ENCODE data around the gene KRT28.
A peak's percentile ranks its signal among the peaks of the same experiment; 100 is the strongest.

The KRT28 gene

GRCh38 chr17:40819528-40820125 lies 19.9 kb upstream of the KRT28 start (continued):
- TF ChIP-seq ZBTB11 (tag by site-specific recombination; conservative IDR thresholded peaks at IDR 0.05; ENCODE audit: low read depth) = no peak
- TF ChIP-seq ZNF707 (tag by site-specific recombination; IDR thresholded peaks at IDR 0.05) = no peak
- no peak for TF ChIP-seq REPIN1 (tag by site-specific recombination; IDR thresholded peaks at IDR 0.05; ENCODE audit: low read depth)
- TF ChIP-seq, protein P1, sequence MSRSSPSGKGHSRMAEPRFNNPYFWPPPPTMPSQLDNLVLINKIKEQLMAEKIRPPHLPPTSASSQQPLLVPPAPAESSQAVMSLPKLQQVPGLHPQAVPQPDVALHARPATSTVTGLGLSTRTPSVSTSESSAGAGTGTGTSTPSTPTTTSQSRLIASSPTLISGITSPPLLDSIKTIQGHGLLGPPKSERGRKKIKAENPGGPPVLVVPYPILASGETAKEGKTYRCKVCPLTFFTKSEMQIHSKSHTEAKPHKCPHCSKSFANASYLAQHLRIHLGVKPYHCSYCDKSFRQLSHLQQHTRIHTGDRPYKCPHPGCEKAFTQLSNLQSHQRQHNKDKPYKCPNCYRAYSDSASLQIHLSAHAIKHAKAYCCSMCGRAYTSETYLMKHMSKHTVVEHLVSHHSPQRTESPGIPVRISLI (tag by site-specific recombination; IDR thresholded peaks at IDR 0.05) = no peak
- no peak for TF ChIP-seq ZBTB10 (tag by site-specific recombination; IDR thresholded peaks at IDR 0.05)
- TF ChIP-seq ZNF335 (tag by site-specific recombination; conservative IDR thresholded peaks at IDR 0.05) = peak; percentile 56
- TF ChIP-seq ZBTB17 (tag by site-specific recombination; IDR thresholded peaks at IDR 0.05) = peak; percentile 96
- TF ChIP-seq, protein P2, sequence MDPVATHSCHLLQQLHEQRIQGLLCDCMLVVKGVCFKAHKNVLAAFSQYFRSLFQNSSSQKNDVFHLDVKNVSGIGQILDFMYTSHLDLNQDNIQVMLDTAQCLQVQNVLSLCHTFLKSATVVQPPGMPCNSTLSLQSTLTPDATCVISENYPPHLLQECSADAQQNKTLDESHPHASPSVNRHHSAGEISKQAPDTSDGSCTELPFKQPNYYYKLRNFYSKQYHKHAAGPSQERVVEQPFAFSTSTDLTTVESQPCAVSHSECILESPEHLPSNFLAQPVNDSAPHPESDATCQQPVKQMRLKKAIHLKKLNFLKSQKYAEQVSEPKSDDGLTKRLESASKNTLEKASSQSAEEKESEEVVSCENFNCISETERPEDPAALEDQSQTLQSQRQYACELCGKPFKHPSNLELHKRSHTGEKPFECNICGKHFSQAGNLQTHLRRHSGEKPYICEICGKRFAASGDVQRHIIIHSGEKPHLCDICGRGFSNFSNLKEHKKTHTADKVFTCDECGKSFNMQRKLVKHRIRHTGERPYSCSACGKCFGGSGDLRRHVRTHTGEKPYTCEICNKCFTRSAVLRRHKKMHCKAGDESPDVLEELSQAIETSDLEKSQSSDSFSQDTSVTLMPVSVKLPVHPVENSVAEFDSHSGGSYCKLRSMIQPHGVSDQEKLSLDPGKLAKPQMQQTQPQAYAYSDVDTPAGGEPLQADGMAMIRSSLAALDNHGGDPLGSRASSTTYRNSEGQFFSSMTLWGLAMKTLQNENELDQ (tag by site-specific recombination; IDR thresholded peaks at IDR 0.05; ENCODE audit: low read depth) = no peak
- no peak for TF ChIP-seq ZNF626 (tag by site-specific recombination; IDR thresholded peaks at IDR 0.05)
- TF ChIP-seq GLI2 (tag by site-specific recombination; IDR thresholded peaks at IDR 0.05; ENCODE audit: borderline replicate concordance, low read depth) = no peak

- Histone ChIP-seq H3K36me3 (ENCODE audit: control insufficient read depth in 2 of 2, insufficient read depth in 1 of 2, low read length in 2 of 2) (peaks cover 0 to 27% of the 10 kb centered on the region in 2 experiments; a peak in 1 of 3 replicates), H3K4me1 (ENCODE audit: control insufficient read depth, insufficient read depth, low read length) (peaks cover 2% of the 10 kb centered on the region; the same call in 1 of the 2 replicates), H3K9me3 (ENCODE audit: control insufficient read depth, insufficient read depth, low read depth, low read length) (no peaks in the 10 kb centered on the region), H3K4me3 (ENCODE audit: low read depth, low read length) (peak overlapping the region; percentile 79), H3K27ac (ENCODE audit: extremely low read depth, low read depth, low read length) (peak overlapping the region; percentile 79)
- ChIA-PET CTCF (interaction anchor here (0.6 to 1.8 kb wide), 8 partner anchors 15 to 844 kb away, joined by 3 to 12 read pairs (median 6); no protein-coding TSS in a partner anchor), POLR2A (interaction anchor here (0.5 to 2.1 kb wide), 11 partner anchors 9 to 1112 kb away, joined by 3 to 14 read pairs (median 4); partner anchors contain the start of genes KRT17, ODAD4 and SMARCE1)
- TF ChIP-seq ZSCAN30 (tag by site-specific recombination; IDR thresholded peaks at IDR 0.05) (peak; percentile 41; the same call in 1 of the 2 replicates), ZEB2 (tag by site-specific recombination; IDR thresholded peaks at IDR 0.05) (peak; percentile 50; the same call in 1 of the 2 replicates), PRDM10 (tag by site-specific recombination; IDR thresholded peaks at IDR 0.05) (peak; percentile 57)
- TF ChIP-seq, protein P3, sequence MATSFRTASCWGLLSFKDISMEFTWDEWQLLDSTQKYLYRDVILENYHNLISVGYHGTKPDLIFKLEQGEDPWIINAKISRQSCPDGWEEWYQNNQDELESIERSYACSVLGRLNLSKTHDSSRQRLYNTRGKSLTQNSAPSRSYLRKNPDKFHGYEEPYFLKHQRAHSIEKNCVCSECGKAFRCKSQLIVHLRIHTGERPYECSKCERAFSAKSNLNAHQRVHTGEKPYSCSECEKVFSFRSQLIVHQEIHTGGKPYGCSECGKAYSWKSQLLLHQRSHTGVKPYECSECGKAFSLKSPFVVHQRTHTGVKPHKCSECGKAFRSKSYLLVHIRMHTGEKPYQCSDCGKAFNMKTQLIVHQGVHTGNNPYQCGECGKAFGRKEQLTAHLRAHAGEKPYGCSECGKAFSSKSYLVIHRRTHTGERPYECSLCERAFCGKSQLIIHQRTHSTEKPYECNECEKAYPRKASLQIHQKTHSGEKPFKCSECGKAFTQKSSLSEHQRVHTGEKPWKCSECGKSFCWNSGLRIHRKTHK (tag by site-specific recombination; IDR thresholded peaks at IDR 0.05) = no peak
Measured at GRCh38 chr17:40818733-40819527, 19.2 kb upstream of the KRT28 start.
